CD1c-positive myeloid dendritic cell (primary cell): ENCODE data around the gene NCKAP5.

Experiments
- DNase-seq: peaks from one replicate; pipeline ENCODE4 v3.0.0-alpha.2; 2016; ENCODE audit errors: extremely low spot score

Gene NCKAP5

DNA sequence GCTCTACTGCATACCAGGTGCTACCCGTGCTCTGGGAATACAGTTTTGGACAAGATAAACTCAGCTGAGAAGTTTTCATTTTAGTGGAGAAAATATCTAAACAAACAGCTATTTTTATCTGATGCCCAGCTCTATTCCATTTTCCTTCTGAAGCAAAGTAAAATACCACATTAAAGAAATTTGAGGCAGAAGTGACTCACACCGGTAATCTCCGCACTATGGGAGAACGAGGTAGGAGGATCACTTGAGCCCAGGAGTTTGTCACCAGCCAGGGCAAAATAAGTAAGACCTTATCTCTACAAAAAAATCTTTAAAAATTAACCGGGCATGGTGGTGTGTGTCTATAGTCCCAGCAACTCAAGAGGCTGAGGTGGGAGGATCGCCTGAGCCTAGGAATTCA is 482.1 kb downstream of the NCKAP5 start:
- DNase-seq: no peak

DNA sequence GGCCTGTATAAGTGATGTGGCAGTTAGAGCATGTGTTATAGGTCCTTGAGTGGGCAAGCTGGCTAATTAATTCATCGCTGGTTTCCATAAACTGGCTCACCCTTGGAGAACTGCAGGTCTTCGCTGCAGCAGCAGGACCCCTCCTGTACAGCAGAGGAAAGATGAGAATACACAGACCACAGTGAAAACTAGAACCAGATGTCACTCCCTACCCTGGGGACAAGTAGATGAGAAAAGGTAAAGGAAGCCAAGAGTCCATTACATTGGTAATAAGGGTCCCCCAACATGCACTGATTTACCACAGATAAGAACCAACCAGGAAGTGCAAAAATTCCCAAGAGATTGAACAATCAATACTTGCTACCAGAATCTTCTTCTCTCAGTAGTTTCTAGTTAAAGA is 482.6 kb downstream of the NCKAP5 start:
- no peak for DNase-seq

DNA sequence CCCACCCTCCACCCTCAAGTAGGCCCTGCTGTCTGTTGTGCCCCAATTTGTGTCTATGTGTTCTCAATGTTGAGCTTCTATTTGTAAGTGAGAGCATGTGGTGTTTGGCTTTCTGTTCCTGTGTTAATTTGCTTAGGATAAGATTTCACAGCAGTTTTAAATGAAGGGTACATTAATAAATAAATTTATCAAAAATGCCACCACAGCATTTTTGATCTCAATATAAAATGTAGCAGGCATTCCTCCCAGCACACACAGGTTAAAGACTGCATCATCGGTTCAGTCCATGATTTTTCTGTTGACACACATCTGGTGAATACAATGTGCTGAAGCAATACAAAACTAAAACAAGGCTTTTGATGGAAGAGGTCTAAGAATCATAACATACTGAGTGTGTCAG is 486.2 kb downstream of the NCKAP5 start:
- no peak for DNase-seq

- no peak for DNase-seq
Measured at GRCh38 chr2:133080822-133081221, 487.4 kb downstream of the NCKAP5 start.

DNA sequence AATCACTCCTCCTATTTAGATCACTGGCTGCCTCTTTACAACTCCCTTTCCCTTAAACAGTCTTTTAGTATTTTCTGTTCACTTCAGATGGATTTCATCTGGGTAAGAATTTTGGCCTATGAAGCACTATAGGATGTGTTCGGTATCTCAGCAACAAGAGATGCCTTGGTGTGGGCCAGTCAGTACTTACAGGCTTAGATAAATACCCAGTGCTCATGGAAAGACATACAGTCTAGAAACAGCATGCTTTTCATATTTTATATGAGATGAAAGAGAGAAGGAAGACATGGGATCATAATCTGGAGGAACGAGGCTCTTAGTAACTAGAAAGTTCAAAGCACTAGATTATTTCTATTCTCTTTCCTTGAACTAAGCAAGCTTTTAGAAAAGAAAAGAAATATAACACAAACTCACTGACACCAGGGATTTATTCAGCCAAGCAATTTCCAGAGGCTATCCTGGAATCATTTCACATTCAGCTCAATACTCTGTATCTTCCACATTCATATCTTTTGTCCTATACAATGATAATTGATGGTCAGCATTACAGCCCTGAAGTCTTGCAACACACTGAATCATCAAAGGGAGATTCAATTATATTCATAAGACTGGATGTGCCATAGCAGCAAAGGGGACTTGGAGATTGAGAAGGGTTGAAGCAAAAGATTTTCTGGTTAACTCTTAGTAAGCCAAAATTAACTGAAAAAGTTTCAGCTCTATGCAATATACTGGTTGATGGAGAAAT is 489.4 kb downstream of the NCKAP5 start:
- DNase-seq: no peak

DNA sequence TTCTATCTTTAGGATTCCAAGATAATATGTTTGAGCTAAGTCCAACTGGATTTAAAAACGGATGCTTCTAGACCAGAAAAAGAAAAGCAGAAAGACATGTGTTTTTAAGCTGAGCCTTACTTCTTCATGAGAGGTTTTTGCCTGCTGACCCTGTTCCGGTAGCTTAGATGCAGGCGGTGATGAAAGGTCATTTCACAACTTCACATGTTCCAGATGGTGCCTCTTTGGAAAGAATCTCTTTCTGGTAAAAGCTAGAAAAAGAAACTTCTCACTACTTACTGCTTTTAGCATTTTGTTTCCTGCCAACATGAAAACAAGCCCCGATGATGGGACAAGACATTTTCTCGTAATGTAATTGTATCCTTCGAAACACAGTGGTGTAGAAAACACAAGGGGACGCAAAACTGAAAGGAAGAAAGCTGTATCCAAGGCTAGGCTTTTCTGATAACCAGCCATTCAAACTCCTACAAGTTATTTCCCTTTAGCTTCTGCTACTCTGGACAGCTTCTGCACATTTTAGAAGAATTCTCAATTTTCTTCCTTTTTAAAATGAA is 490.9 kb downstream of the NCKAP5 start:
- no peak for DNase-seq

DNA sequence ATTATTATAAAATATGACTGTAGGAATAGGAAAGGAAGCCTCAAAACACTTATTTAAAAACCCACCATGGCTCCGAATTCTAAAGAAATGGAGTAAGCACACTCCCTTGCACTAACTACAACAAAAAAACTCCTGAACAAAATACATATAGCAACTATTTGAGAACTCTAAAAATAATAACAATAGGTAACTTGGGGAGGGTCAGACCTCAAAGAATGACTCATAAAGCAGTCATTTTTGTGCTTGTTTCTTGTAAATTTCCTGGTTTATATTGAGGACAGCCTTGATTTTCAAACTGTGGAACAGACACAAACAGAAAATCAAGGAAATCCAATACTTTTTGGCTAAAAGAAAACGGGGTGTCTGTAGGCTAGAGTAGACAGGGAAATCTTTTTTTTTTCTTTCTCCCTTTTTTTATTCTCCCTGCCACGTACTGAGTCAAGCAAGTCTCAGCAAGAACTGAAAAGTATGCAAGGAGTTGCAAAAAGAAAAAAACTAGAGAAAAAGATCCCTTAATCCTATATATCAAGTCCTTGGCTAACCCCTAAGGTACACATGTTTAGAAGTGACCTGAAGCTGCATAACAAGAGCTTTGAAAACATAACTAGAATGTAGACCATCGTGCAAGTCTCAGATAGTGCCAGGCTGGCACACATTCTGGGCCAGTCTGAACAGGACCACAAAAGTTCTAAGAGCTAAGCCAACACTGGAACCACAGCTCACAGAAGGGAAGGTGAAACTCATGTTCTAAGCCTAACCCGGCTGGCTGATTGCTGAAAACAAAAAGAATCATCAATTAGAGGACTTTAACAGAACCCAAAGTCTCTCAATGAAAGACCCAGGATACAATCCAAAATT is 495.2 kb downstream of the NCKAP5 start:
- no peak for DNase-seq

DNA sequence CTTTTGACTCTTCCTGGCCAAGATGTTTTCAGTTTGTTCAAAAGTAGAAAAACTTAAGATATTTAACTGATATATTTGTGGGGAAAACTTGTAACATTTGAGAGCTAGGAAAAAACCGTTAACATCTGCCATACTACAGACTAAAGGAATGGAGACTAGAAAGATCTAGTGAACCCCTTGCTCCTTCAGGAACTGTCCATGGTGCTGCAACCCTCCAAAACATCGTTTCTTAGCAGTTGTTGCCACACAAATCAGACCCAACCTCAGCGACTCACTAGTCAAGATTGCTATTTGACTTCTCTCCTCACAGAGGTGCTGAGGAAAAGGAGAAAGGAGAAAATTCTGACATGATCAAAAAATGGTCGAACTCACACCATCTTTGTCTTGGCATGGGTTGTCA is 504.5 kb downstream of the NCKAP5 start:
- DNase-seq: no peak

- DNase-seq: no peak
Measured at GRCh38 chr2:133062931-133063665, 505.2 kb downstream of the NCKAP5 start.

DNA sequence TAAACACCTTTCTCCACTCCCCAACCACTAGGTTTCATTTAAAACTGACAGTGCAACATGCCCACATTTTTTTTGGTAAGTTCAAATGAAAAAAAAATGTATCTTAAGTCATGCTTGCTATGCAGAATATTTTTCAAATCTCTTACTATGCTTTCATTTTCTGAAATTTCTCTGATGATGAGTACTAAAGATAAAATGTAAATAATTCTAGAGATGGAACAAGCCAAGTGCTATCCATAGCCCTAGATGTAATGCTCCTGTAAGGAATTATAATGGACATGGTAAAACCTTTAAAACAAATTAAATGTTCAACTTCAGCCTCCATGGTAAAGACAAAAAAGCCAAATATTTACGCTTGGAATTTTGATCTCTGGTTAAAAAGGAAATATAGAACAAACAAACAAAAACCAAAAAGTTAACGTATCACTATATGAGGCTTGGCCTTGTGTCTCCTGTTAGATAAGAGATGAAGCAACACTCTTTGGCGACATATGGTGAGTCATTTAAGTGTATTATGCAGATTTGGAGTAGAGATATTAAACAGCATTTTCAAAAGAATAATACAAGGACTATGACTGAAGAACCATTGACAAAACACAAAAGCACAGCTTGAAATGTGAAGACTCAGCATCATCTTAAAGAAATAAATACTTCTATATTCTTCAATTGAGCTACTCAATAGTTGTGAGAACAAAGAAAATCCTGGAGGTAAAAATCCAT is 506.2 kb downstream of the NCKAP5 start:
- no peak for DNase-seq

- no peak for DNase-seq
Measured at GRCh38 chr2:133054297-133054696, 514.0 kb downstream of the NCKAP5 start.

DNA sequence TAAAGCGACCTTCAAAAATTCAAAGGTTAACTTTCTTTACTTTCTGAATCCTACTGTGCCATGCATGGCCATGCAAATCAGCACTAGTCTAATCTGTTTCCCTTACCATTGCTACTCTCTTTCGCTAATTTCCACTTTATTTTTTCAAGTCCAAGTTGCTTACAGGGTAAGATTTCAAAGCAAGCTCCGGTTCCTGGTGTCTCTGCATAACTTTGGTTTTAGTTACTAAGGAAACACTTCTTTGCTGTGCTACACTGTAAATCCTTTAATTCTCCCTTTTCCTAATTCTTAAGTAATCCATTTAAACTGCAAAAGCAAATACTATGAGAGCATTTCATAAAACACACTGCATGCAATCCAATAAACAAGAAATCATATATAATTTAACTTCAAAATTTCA is 514.7 kb downstream of the NCKAP5 start:
- DNase-seq: no peak

DNA sequence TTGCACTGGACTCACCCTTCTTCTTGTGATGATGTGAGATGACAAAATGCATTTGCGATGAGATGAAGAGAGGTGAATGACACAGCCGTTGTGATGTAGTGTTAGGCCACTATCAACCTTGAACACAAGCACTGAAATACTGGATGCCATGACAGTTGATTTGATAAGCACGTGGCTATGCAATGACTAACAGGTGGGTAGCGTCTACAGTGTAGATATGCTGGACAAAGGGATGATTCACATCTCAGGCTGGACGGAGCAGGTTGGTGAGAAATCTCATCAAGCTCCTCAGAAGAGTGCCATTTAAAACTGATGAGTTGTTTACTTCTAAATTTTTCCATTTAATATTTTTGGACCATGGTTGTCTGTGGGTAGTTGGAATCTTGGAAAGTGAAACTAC is 522.5 kb downstream of the NCKAP5 start:
- DNase-seq: no peak

DNA sequence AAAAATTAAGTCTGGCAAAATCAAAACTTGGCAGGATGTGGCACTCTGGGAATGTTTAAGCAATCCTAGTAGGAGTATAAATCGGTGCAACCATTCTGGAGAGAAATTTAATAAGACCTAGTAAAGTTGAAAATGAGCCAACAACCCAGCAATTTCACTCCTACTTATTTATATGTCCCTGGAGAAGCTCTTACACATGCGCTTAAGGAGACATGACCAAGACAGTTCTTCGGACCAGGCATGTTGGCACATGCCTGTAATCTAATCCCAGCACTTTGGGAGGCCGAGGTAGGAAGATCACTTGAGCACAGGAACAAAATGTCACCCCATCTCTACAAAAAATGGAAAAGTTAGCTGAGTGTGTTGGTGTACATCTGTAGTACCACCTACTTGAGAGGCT is 523.7 kb downstream of the NCKAP5 start:
- no peak for DNase-seq

GRCh38 chr2:133040170-133040569 is 528.1 kb downstream of the NCKAP5 start:
- DNase-seq: no peak

- DNase-seq: no peak
Measured at GRCh38 chr2:133039531-133039930, 528.7 kb downstream of the NCKAP5 start.

- no peak for DNase-seq
Measured at GRCh38 chr2:133026536-133027177, 541.6 kb downstream of the NCKAP5 start.

GRCh38 chr2:133025004-133025403 is 543.3 kb downstream of the NCKAP5 start:
- no peak for DNase-seq

GRCh38 chr2:133012847-133013734 is 555.2 kb downstream of the NCKAP5 start:
- DNase-seq: no peak

- DNase-seq: no peak
Measured at GRCh38 chr2:133004623-133005022, 563.6 kb downstream of the NCKAP5 start.
